Natural killer cell (primary cell): ENCODE results near the gene CD302. TPM values are rescaled to one million over a fixed set of nuclear protein-coding genes. Genes with fewer than 3 reads are reported as not detected.

ENCODE experiments used
- ATAC-seq, 3 donors: fragments of 150-1000 bp in 2 of 3; fragments of 200-7000 bp in 1 of 3; cut with Tn5 transposase; 1 replicate in 1 of 3; 2 replicates in 2 of 3; pipeline ENCODE4 v1.10.0; 2021; ENCODE audit warnings: mild to moderate bottlenecking in 2 of 3, moderate library complexity in 2 of 3
- DNase-seq, 2 donors: peaks; one replicate each; pipeline versions ENCODE4 v3.0.0 to v3.0.0-alpha.2; 2013 to 2021; ENCODE audit warnings: mixed read lengths in 1 of 2
- H3K27ac ChIP-seq: one replicate; pipeline ENCODE4 v1.5.1; 2013; ENCODE audit warnings: mild to moderate bottlenecking, low read length
- H3K27me3 ChIP-seq: one replicate; pipeline ENCODE4 v1.6.1; 2013; ENCODE audit warnings: low read length; ENCODE audit not compliant: control insufficient read depth, insufficient read depth
- H3K36me3 ChIP-seq: one replicate; pipeline ENCODE4 v1.6.1; 2013; ENCODE audit warnings: low read length; ENCODE audit not compliant: control insufficient read depth, insufficient read depth
- H3K4me1 ChIP-seq: one replicate; pipeline ENCODE4 v1.6.1; 2013; ENCODE audit warnings: low read length; ENCODE audit not compliant: control insufficient read depth, insufficient read depth
- H3K4me3 ChIP-seq: one replicate; pipeline ENCODE4 v1.5.1; 2013; ENCODE audit warnings: low read length
- H3K9me3 ChIP-seq: one replicate; pipeline ENCODE4 v1.6.1; 2013; ENCODE audit warnings: low read length; ENCODE audit not compliant: control insufficient read depth, insufficient read depth
- H3K27ac Mint-ChIP-seq, 2 donors: one replicate each; pipeline ENCODE4 v1.8.0; 2022; ENCODE audit warnings: mild to moderate bottlenecking in 2 of 2, mixed read lengths in 2 of 2, moderate library complexity in 1 of 2
- H3K27me3 Mint-ChIP-seq, 2 donors: one replicate each; pipeline ENCODE4 v1.8.0; 2022; ENCODE audit warnings: low read depth in 2 of 2, mixed read lengths in 2 of 2
- H3K36me3 Mint-ChIP-seq: one replicate; pipeline ENCODE4 v1.8.0; 2022; ENCODE audit warnings: mixed read lengths
- H3K4me1 Mint-ChIP-seq, 2 donors: one replicate each; pipeline ENCODE4 v1.8.0; 2022; ENCODE audit warnings: mixed read lengths in 2 of 2
- H3K4me3 Mint-ChIP-seq: one replicate; pipeline ENCODE4 v1.8.0; 2022; ENCODE audit warnings: mild to moderate bottlenecking, moderate library complexity, mixed read lengths
- H3K9me3 Mint-ChIP-seq, 2 donors: one replicate each; pipeline ENCODE4 v1.8.0; 2022; ENCODE audit warnings: mixed read lengths in 2 of 2
- WGBS: methylation state at CpG from one replicate; pipeline ENCODE4 v1.1.7; 2013; ENCODE audit warnings: missing lambda C conversion rate; ENCODE audit not compliant: insufficient coverage; 5-methylcytosine and 5-hydroxymethylcytosine counted together
- intact Hi-C: fragments of 100-400 bp; cut with micrococcal nuclease; formaldehyde crosslinking; loops from one replicate; pipeline ENCODE4 v1.14.2; 2022
- total RNA-seq, 4 donors: library from RNA; stranded (reverse); fragments of 120-200 nt in 1 of 4; gene quantifications; one replicate each; pipeline versions ENCODE4 v1.2.3 to v1.2.4, GENCODE V29; 2013 to 2022
- TF ChIP-seq, protein P1 (sequence below): fragments of 200-600 bp; IDR thresholded peaks from one replicate; pipeline ENCODE4 v1.8.0; 2022; ENCODE audit warnings: antibody characterized with exemption

CD302 gene
- total RNA-seq, 3 donors from 2014 or later (not counting 1 experiment from before 2014, with no cell fraction given): 2.0 to 5.2 (median 5.1) TPM

DNA sequence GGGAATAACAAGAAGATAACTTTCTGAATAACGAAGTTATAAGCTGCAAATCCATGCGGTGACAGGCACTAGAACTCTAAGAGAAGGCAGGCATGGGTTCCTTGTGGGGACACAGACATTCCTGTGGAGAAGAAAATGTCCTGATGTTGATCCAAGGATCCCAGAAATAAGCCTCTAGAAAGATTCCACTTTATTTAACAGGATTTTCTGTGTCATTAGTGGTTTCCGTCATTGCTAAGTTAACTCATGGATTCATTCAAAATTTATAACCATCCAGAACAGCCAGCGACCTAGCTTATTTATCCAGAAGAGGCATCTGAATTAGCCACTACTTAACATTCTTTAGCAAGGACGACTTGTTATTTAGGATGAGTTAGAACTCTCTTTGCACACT, 10.0 kb upstream of the CD302 start:
- 100% methylated on average over 4 of the region's 5 CpGs for WGBS
- Histone ChIP-seq H3K4me1 (no peaks in the 10 kb centered on the region), H3K27ac (no peak overlapping the region), H3K9me3 (no peaks in the 10 kb centered on the region), H3K27me3 (no peaks in the 10 kb centered on the region), H3K36me3 (peaks cover 15% of the 10 kb centered on the region), H3K4me3 (no peak overlapping the region)
- ATAC-seq: no peak
- Mint-ChIP-seq H3K9me3 (no peaks in the 10 kb centered on the region), H3K4me1 (no peaks in the 10 kb centered on the region), H3K4me3 (no peak overlapping the region), H3K27ac (no peak overlapping the region), H3K36me3 (peaks cover 10% of the 10 kb centered on the region), H3K27me3 (no peaks in the 10 kb centered on the region)
- intact Hi-C loops: no loop called here
- TF ChIP-seq, protein P1, sequence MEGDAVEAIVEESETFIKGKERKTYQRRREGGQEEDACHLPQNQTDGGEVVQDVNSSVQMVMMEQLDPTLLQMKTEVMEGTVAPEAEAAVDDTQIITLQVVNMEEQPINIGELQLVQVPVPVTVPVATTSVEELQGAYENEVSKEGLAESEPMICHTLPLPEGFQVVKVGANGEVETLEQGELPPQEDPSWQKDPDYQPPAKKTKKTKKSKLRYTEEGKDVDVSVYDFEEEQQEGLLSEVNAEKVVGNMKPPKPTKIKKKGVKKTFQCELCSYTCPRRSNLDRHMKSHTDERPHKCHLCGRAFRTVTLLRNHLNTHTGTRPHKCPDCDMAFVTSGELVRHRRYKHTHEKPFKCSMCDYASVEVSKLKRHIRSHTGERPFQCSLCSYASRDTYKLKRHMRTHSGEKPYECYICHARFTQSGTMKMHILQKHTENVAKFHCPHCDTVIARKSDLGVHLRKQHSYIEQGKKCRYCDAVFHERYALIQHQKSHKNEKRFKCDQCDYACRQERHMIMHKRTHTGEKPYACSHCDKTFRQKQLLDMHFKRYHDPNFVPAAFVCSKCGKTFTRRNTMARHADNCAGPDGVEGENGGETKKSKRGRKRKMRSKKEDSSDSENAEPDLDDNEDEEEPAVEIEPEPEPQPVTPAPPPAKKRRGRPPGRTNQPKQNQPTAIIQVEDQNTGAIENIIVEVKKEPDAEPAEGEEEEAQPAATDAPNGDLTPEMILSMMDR: no peak
- no peak for DNase-seq

- H3K36me3 Mint-ChIP-seq: peaks cover 8% of the 10 kb centered on the region
- H3K4me1 ChIP-seq: no peaks in the 10 kb centered on the region
- no peaks in the 10 kb centered on the region for H3K9me3 Mint-ChIP-seq
- peak in 1 of 3 donors; percentile 48 for ATAC-seq
- TF ChIP-seq, protein P1: peak; percentile 65
- no peak overlapping the region for H3K4me3 ChIP-seq
- no peak overlapping the region for H3K27ac Mint-ChIP-seq
- DNase-seq: peak in 1 of 2 donors; percentile 50
- no peak overlapping the region for H3K27ac ChIP-seq
- H3K36me3 ChIP-seq: peaks cover 15% of the 10 kb centered on the region
- 82% methylated on average over 3 of the region's 4 CpGs for WGBS
- no peaks in the 10 kb centered on the region for H3K4me1 Mint-ChIP-seq
- no peaks in the 10 kb centered on the region for H3K27me3 Mint-ChIP-seq
- no peak overlapping the region for H3K4me3 Mint-ChIP-seq
- intact Hi-C loops: loop anchor here (2.0 kb wide), 1 partner anchor 907 kb away; no protein-coding TSS in a partner anchor
- H3K27me3 ChIP-seq: no peaks in the 10 kb centered on the region
- no peaks in the 10 kb centered on the region for H3K9me3 ChIP-seq
Measured at GRCh38 chr2:159807183-159808031, 9.4 kb upstream of the CD302 start.

- Histone ChIP-seq H3K27me3 (no peaks in the 10 kb centered on the region), H3K4me1 (no peaks in the 10 kb centered on the region), H3K36me3 (peaks cover 15% of the 10 kb centered on the region), H3K27ac (no peak overlapping the region), H3K4me3 (no peak overlapping the region), H3K9me3 (no peaks in the 10 kb centered on the region)
- ATAC-seq (no peak), DNase-seq (no peak)
- Mint-ChIP-seq H3K9me3 (no peaks in the 10 kb centered on the region), H3K4me1 (peaks cover 0 to 13% of the 10 kb centered on the region in 2 donors), H3K27me3 (no peaks in the 10 kb centered on the region), H3K4me3 (no peak overlapping the region), H3K27ac (no peak overlapping the region), H3K36me3 (peaks cover 8% of the 10 kb centered on the region)
- intact Hi-C loops: no loop called here
- WGBS: 94% methylated on average over 4 of the region's 4 CpGs
- TF ChIP-seq, protein P1: no peak
Measured at GRCh38 chr2:159804941-159805340, 6.9 kb upstream of the CD302 start.
